HG02840 (cell line): Measurements from ENCODE around the gene BIRC5.

Experiments used
- ATAC-seq: cut with Tn5 transposase; IDR thresholded peaks from one replicate; pipeline ENCODE4 v1.9.1; 2021; ENCODE audit warnings: mild to moderate bottlenecking, moderate library complexity, moderate number of reproducible peaks; ENCODE audit not compliant: unreplicated experiment, low FRiP score

Gene BIRC5

GRCh38 chr17:78182504-78182903 is 31.5 kb upstream of the BIRC5 start:
- ATAC-seq: no peak

GRCh38 chr17:78183916-78184315 is 30.1 kb upstream of the BIRC5 start:
- ATAC-seq: no peak

- ATAC-seq: no peak
Measured at GRCh38 chr17:78184351-78184750, 29.7 kb upstream of the BIRC5 start.

GRCh38 chr17:78184868-78185267 is 29.2 kb upstream of the BIRC5 start:
- ATAC-seq: no peak

GRCh38 chr17:78185981-78186691 is 27.9 kb upstream of the BIRC5 start:
- no peak for ATAC-seq

- peak; percentile 89 for ATAC-seq
Measured at GRCh38 chr17:78186692-78187595, 27.1 kb upstream of the BIRC5 start, which contains the start of the genes AFMID and TK1. Gene AFMID, plus strand, starts transcription at chr17:78187362. Its CDS starts 9 bp downstream, at chr17:78187371. Gene TK1, minus strand, starts transcription at chr17:78187052. Its CDS starts 58 bp downstream, at chr17:78186994.

- ATAC-seq: no peak
Measured at GRCh38 chr17:78196716-78197115, 17.3 kb upstream of the BIRC5 start.

GRCh38 chr17:78197147-78197832 is 16.8 kb upstream of the BIRC5 start:
- no peak for ATAC-seq

- ATAC-seq: no peak
Measured at GRCh38 chr17:78200451-78200850, 13.6 kb upstream of the BIRC5 start.

GRCh38 chr17:78202666-78203065 is 11.4 kb upstream of the BIRC5 start:
- no peak for ATAC-seq

GRCh38 chr17:78204387-78205123 is 9.5 kb upstream of the BIRC5 start:
- no peak for ATAC-seq

GRCh38 chr17:78205124-78205775 is 8.8 kb upstream of the BIRC5 start:
- ATAC-seq: no peak

- ATAC-seq: no peak
Measured at GRCh38 chr17:78206298-78206697, 7.8 kb upstream of the BIRC5 start.

GRCh38 chr17:78208486-78208885 is 5.6 kb upstream of the BIRC5 start:
- ATAC-seq: no peak

GRCh38 chr17:78210111-78210510 is 3.9 kb upstream of the BIRC5 start:
- no peak for ATAC-seq

GRCh38 chr17:78211032-78211431 is 3.0 kb upstream of the BIRC5 start:
- ATAC-seq: no peak

GRCh38 chr17:78214706-78215061 is 631 bp downstream of the BIRC5 start:
- no peak for ATAC-seq

- ATAC-seq: no peak
Measured at GRCh38 chr17:78219396-78220150, 5.5 kb downstream of the BIRC5 start.

- ATAC-seq: no peak
Measured at GRCh38 chr17:78223061-78223460, 9.0 kb downstream of the BIRC5 start.
